GM19193 (cell line): ENCODE results near the gene DPM3.
A peak's percentile ranks its signal among the peaks of the same experiment; 100 is the strongest.

Experiments
- POLR2A ChIP-seq: IDR thresholded peaks from 4 replicates; pipeline ENCODE4 v1.6.1; 2011; ENCODE audit not compliant: insufficient read depth, insufficient read length; ENCODE audit errors: extremely low read depth

The DPM3 gene

GRCh38 chr1:155178441-155179111, 38.2 kb upstream of the DPM3 start:
- no peak for TF ChIP-seq POLR2A

DNA sequence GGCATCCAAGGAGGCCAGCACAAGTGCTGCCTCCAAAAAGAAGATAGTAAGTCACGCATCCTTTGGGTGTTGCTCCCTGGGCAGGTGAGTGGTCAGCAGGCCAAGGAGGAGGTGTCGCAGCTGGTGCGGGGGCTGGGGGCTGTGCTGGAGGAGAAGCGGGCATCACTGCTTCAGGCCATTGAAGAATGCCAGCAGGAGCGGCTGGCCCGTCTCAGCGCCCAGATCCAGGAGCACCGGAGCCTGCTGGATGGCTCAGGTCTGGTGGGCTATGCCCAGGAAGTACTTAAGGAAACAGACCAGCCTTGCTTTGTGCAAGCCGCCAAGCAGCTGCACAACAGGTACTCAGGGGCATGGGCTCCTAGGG, 37.6 kb upstream of the DPM3 start:
- TF ChIP-seq POLR2A = no peak

DNA sequence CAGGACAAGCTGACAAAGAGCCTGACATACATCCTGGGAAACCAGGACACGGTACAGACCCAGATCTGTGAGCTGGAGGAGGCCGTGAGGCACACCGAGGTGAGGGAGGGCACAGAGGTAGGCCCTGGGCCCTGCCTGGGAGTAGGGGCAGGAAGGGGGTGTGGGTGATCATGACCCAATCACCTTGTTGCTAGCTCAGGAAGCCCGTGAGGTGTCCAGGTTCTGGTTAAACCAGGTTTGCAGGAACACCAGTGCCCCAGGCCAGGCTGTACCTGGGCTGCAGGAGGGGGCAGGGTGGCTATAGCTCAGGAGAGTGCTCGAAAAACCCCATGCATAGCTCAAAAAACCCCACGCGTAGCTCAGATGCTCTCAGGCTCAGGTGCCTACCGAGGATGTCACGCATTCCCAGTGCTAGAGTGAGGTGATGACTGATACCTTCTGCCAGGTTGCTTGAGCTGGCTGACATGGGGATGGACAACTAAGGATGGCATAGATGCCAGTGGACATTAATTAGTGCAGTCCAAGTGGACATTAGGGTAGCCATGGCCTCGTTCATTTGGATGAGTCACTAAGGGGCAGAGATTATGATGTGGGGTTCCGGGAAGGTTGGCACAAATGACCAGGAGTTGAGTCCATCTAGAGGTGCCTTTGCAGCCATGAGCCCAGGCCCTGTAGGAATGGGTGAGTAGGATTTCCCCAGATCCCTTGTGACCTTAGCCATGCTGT, 37.0 kb upstream of the DPM3 start:
- no peak for TF ChIP-seq POLR2A

DNA sequence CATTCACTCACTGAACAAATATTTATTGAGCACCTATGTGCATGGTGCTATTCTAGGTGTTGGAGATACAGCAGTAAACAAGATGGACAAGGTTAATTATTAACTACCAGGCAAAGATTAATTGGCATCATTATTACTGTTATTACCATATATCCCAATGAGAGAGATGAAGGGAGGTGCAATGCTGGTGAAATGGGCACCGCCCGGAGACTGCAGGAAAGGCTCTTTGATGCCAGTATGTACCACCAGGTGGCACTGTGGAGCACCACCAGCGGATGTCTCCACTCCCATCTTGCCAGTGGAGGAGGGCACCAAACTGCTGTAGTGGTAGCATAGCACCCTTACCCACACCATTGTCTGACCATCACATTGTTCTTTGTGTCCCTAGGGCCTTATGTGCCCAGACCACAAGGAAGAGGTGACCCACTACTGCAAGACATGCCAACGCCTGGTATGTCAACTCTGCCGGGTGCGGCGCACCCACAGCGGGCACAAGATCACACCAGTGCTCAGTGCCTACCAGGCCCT, 36.3 kb upstream of the DPM3 start:
- no peak for TF ChIP-seq POLR2A

- TF ChIP-seq POLR2A = no peak
Measured at GRCh38 chr1:155175927-155176371, 35.6 kb upstream of the DPM3 start.

GRCh38 chr1:155175281-155175926, 35.1 kb upstream of the DPM3 start:
- TF ChIP-seq POLR2A = no peak

GRCh38 chr1:155174324-155175280, 34.3 kb upstream of the DPM3 start:
- TF ChIP-seq POLR2A = no peak

DNA sequence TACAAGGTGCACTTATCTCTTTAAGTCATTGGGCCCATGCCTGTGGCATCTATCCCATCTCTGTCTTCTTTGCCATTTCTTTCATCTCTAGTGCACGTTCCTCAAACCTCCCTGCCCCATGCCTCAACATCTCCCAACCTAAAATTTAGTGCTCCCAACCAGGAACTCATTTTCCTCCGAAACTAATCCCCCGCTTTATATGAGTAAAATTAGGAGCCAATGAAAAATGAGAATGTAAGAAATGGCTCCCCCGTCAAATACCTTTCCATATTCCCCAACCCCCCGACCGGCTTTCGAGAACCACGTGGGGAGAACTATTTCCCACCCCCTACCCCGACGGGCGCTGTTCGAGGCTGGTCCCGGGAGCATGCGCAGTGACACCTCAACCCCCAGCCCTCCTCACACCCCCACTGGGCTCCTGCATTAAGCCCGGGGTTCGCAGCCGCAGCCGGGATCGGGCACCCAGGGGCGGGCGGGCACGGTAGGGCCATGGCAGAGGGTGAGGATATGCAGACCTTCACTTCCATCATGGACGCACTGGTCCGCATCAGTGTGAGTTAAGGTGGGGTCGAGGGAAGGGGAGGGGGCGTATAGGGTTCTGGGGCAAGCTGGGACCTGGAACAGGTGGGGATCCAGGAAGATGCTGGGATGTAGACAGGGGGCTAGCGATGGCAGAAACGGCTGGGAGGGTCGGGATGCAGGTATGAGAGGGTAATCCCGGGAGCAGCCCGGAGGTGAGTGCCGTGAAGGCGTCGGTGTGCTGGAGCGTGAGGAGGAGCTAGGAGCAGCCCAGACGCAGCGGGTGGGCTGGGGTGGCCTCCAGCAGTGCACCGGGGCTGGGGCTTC, 33.4 kb upstream of the DPM3 start, which contains the start of gene TRIM46:
Gene TRIM46, plus strand, starts transcription at position 372 of the 846 bp plus-strand sequence. Its CDS starts 118 bp downstream, at position 490.
- TF ChIP-seq POLR2A = no peak

DNA sequence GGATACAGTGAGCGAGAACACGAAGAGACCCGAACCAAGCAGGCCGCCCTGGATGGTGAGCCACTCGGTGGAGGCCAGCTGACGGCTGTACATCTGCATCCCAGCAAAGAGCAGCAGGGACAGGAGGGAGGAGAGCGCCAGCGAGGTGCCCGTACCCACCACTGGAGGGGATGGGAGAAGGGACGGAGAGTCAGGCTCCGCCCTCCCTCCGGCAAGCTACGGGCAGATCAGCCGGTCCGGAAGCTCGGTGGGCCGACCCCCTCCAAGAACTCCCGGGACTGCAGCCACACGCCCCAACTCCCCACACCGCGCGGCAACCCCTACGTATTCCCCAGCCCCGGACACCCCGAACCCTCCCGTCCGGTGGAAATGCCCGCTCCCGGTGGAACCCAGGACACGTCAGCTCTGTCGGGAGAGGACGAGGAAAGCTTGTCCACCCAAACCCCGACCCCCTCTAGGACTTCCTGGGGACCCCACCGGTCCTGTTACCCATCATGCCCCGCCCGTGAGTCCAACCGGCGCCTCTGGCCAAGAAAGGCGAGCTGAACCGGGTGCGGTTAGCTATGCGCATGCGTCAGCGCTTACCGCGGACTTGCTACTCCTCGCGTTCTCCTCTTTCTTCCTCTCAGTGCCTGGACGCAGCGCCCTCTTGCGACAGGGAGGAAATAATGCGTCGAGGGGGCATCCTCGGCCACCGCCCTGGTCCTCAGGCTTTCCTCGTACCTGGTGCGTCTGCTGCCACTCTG, 32.6 kb upstream of the DPM3 start, which contains the start of gene KRTCAP2:
Gene KRTCAP2, minus strand, starts transcription at position 573 of the 746 bp plus-strand sequence. Its CDS starts 80 bp downstream, at position 493.
- TF ChIP-seq POLR2A = peak; percentile 91

- TF ChIP-seq POLR2A = no peak
Measured at GRCh38 chr1:155171836-155172731, 31.8 kb upstream of the DPM3 start.

GRCh38 chr1:155170806-155171205, 30.5 kb upstream of the DPM3 start:
- no peak for TF ChIP-seq POLR2A
